Kidney (tissue), 14 donors: ENCODE results near the gene LNX1. TPM values are rescaled to one million over a fixed set of nuclear protein-coding genes. Genes with fewer than 3 reads are reported as not detected.

Experiments used
- DNase-seq, 5 donors: peaks; one replicate each; pipeline ENCODE4 v3.0.0-alpha.2; 2013 to 2020
- FAIRE-seq: peaks from 2 replicates; lab custom pipeline; 2012; peaks lifted over from hg19 to GRCh38; lab: Jason Lieb, UNC
- H3K27ac ChIP-seq, 2 donors: one replicate each; pipeline ENCODE4 v1.7.0; 2013; ENCODE audit warnings: low read depth in 2 of 2, low read length in 2 of 2, inconsistent platforms in 1 of 2
- H3K27me3 ChIP-seq: one replicate; pipeline ENCODE4 v1.7.1; 2013; ENCODE audit warnings: low read length, inconsistent platforms; ENCODE audit not compliant: control insufficient read depth, insufficient read depth
- H3K36me3 ChIP-seq, 3 donors: one replicate each; pipeline versions ENCODE4 v1.7.0 to v1.7.1; 2013; ENCODE audit warnings: low read length in 3 of 3, control low read depth in 1 of 3, inconsistent platforms in 1 of 3; ENCODE audit not compliant: insufficient read depth in 3 of 3, control insufficient read depth in 2 of 3
- H3K4me1 ChIP-seq, 3 donors: one replicate each; pipeline versions ENCODE4 v1.7.0 to v1.7.1; 2013; ENCODE audit warnings: low read length in 3 of 3, inconsistent platforms in 1 of 3, low read depth in 1 of 3; ENCODE audit not compliant: control insufficient read depth in 2 of 3, insufficient read depth in 2 of 3
- H3K4me3 ChIP-seq, 3 donors: one replicate each; pipeline versions ENCODE4 v1.7.0 to v1.8.1; 2013; ENCODE audit warnings: low read length in 3 of 3, control low read depth in 1 of 3, inconsistent platforms in 1 of 3
- H3K9ac ChIP-seq, 3 donors: one replicate each; pipeline versions ENCODE4 v1.7.0 to v1.7.1; 2013; ENCODE audit warnings: low read length in 3 of 3, control low read depth in 1 of 3, inconsistent platforms in 1 of 3
- H3K9me3 ChIP-seq, 3 donors: one replicate each; pipeline versions ENCODE4 v1.7.0 to v1.7.1; 2013; ENCODE audit warnings: low read length in 3 of 3, control low read depth in 1 of 3, inconsistent platforms in 1 of 3; ENCODE audit not compliant: control insufficient read depth in 2 of 3, insufficient read depth in 1 of 3
- intact Hi-C: fragments of 100-400 bp; cut with DNase I; formaldehyde crosslinking; loops from one replicate; pipeline ENCODE4 v1.11.1; 2022
- polyA plus RNA-seq: library from polyadenylated mRNA; stranded (reverse); fragments of 350-450 nt; fragmentation: Illumina TruSeq; extraction: RNeasy Lipid Tissue Mini Kit (QIAGEN cat#74804); gene quantifications from one replicate; pipeline ENCODE4 v1.2.3, GENCODE V29; 2014; ENCODE audit warnings: low read depth, low replicate concordance; ENCODE audit not compliant: insufficient read depth
- total RNA-seq: library from RNA; stranded (reverse); fragmentation: NEBNext Ultra II Directional; extraction: Animal tissue kit (Norgen Biotek cat#: 25700); gene quantifications from one replicate; pipeline ENCODE4 v1.2.1, GENCODE V29; 2021
- TF ChIP-seq, protein P1 (sequence below): IDR thresholded peaks from 3 replicates; pipeline ENCODE4 v1.5.1; 2012; ENCODE audit warnings: mild to moderate bottlenecking, moderate library complexity, borderline replicate concordance; ENCODE audit not compliant: insufficient read depth; ENCODE audit errors: extremely low read depth
- donor health status: control.
- donor health status: control.
- donor health status: control.
- donor health status: control.
- donor health status: control.
- donor health status: DM: yes; HTN: yes; CAD: no.
- donor health status: Normal renal cell carcinoma (clear cell type).

The LNX1 gene
- total and polyA plus RNA-seq, 2 donors from 2014 or later: 10.2 to 25.6 TPM

DNA sequence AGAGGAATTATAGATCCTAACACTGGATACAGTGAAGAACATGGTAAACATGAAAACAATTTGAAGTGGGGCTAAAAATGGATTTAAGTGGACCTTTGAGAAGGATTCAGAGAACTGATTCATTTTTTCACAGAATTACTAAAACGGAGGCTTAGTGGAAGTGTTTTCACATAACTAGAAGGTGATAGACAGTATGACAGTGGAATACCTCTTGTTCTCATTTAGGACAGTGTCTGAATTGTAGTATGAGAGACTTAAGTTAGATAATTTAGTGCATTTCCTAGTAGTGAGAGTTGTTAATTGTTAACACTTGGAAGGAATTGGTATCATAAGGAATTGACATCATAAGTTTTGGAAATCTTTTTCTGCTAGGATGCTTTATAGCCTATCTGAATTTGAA lies 149.7 kb downstream of the LNX1 start:
- H3K4me1 ChIP-seq: no peaks in the 10 kb centered on the region
- H3K27me3 ChIP-seq: no peaks in the 10 kb centered on the region
- TF ChIP-seq, protein P1, sequence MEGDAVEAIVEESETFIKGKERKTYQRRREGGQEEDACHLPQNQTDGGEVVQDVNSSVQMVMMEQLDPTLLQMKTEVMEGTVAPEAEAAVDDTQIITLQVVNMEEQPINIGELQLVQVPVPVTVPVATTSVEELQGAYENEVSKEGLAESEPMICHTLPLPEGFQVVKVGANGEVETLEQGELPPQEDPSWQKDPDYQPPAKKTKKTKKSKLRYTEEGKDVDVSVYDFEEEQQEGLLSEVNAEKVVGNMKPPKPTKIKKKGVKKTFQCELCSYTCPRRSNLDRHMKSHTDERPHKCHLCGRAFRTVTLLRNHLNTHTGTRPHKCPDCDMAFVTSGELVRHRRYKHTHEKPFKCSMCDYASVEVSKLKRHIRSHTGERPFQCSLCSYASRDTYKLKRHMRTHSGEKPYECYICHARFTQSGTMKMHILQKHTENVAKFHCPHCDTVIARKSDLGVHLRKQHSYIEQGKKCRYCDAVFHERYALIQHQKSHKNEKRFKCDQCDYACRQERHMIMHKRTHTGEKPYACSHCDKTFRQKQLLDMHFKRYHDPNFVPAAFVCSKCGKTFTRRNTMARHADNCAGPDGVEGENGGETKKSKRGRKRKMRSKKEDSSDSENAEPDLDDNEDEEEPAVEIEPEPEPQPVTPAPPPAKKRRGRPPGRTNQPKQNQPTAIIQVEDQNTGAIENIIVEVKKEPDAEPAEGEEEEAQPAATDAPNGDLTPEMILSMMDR: no peak
- H3K9ac ChIP-seq: no peak overlapping the region
- peaks cover 0 to 7% (median 3%) of the 10 kb centered on the region in 3 donors for H3K36me3 ChIP-seq
- intact Hi-C loops: no loop called here
- FAIRE-seq (no peak), DNase-seq (no peak)
- H3K9me3 ChIP-seq: no peaks in the 10 kb centered on the region
- H3K27ac ChIP-seq: no peak overlapping the region
- H3K4me3 ChIP-seq: no peak overlapping the region

DNA sequence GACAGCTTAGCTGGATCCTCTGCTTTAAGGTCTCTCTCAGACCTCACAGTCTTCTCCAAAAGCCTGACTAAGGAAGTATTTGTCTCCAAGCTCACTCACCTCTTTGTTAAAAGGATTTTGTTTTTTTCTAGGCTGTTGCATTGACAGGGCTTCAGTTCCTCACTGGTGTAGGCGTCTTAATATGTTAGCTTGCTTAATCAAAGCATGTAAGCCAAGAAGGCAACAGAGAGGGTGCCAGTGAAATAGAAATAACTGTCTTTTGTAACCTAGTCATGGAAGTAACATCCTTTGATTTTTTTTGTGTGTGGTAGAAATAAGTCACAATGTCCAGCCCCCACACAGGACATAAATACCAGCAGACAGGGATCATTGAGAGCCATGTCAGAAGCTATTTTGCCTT lies 155.0 kb downstream of the LNX1 start:
- TF ChIP-seq, protein P1: no peak
- DNase-seq (no peak), FAIRE-seq (no peak)
- H3K36me3 ChIP-seq: peaks cover 0 to 5% (median 0%) of the 10 kb centered on the region in 3 donors
- intact Hi-C loops: no loop called here
- H3K4me1 ChIP-seq: no peaks in the 10 kb centered on the region
- no peak overlapping the region for H3K9ac ChIP-seq
- H3K9me3 ChIP-seq: no peaks in the 10 kb centered on the region
- H3K4me3 ChIP-seq: no peak overlapping the region
- no peaks in the 10 kb centered on the region for H3K27me3 ChIP-seq
- no peak overlapping the region for H3K27ac ChIP-seq

GRCh38 chr4:53432528-53433424 lies 158.5 kb downstream of the LNX1 start:
- Histone ChIP-seq H3K27me3 (no peaks in the 10 kb centered on the region), H3K27ac (no peak overlapping the region), H3K4me1 (no peaks in the 10 kb centered on the region), H3K9me3 (no peaks in the 10 kb centered on the region), H3K4me3 (no peak overlapping the region), H3K36me3 (peaks cover 4 to 20% (median 6%) of the 10 kb centered on the region in 3 donors), H3K9ac (no peak overlapping the region)
- DNase-seq (no peak), FAIRE-seq (no peak)
- intact Hi-C loops: no loop called here
- TF ChIP-seq, protein P1: no peak
